Activated T-cell treated with anti-CD3 and anti-CD28 coated beads, Interleukin-2, amount 50 U/mL, for 1 hour (primary cell): ENCODE results near the gene PLCB3.

Source experiments
- DNase-seq: peaks from one replicate; pipeline ENCODE4 v3.0.0-alpha.2; 2020

Gene PLCB3

DNA sequence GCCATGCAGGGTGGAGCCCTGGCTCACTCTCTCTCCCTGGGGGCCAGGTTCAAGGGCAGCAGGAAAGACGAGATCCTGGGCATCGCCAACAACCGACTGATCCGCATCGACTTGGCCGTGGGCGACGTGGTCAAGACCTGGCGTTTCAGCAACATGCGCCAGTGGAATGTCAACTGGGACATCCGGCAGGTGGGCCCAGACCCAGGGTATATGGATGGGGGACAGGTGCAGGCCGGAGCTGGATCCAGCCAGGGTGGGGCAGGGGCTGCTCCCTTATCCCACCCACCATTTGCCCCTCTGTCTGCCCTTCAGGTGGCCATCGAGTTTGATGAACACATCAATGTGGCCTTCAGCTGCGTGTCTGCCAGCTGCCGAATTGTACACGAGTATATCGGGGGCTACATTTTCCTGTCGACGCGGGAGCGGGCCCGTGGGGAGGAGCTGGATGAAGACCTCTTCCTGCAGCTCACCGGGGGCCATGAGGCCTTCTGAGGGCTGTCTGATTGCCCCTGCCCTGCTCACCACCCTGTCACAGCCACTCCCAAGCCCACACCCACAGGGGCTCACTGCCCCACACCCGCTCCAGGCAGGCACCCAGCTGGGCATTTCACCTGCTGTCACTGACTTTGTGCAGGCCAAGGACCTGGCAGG lies 28.2 kb upstream of the PLCB3 start:
- no peak for DNase-seq

DNA sequence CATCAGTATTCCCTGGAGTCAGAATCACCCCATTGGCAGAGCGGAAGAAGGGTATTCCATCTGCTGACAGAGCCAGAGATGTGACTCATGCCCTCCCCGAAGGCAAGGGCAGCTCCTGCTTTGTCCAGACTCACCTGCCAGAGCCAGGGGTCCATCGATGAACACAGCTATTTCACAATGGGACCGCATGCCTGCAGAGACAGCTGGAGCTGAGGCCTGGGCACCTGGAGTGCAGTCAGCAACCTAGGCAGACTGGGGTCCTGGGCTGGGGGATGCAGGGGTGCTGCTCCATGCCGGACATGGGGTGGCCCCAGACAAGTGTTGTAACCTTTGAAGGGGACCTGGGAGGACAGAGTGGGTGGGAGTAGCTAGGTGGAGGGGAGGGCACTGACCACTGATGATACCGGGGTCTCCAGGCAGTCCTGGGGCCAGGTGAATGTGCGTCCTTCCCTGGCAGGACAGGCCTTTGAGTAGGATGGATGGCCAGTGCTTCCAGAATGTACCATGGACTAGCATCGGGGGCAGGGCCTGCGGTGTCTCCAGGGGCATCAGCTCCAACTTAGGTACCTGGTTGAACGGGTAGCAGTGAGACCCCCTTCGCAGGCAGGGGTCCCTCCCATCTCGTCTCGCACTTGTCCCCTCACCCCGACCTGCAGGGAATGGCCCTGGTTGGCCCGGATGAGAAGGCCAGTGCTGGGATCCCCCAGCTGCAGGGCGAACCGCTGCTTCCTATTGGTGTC lies 27.0 kb upstream of the PLCB3 start:
- DNase-seq, result no peak

DNA sequence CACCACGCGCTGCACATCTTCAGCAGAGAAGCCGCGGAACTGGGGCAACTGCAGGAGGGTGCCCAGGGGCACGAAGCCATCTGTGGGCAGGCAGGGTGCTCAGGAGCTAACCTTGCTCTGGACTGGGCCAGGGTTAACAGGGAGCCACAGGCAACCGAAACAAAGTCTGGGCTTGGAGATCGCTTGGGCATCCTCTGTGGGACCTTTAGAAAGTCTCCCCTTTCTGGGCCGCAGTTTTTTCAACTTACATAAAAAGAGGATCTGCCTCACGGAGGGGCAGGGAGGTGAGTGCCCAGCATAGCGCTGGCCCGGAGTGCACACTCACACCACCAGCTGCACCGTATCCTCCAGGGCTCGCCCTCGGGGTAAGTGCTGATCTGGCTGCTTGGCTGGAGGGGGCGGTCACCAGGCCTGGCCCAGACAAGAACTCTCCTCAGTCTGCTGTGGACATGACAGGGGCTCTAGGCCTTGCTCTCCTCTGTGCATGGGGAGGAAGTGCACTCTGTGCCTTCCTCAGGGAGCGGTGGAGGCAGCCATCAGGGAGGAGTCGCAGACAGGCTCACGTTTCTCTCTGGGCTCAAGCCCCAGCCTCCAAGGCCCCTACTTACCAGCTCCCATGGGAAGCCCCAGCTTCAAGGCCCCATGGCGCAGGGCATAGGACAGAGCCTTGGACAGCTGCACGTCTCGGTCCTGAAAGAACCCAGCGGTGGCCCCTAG lies 26.3 kb upstream of the PLCB3 start:
- no peak for DNase-seq

DNA sequence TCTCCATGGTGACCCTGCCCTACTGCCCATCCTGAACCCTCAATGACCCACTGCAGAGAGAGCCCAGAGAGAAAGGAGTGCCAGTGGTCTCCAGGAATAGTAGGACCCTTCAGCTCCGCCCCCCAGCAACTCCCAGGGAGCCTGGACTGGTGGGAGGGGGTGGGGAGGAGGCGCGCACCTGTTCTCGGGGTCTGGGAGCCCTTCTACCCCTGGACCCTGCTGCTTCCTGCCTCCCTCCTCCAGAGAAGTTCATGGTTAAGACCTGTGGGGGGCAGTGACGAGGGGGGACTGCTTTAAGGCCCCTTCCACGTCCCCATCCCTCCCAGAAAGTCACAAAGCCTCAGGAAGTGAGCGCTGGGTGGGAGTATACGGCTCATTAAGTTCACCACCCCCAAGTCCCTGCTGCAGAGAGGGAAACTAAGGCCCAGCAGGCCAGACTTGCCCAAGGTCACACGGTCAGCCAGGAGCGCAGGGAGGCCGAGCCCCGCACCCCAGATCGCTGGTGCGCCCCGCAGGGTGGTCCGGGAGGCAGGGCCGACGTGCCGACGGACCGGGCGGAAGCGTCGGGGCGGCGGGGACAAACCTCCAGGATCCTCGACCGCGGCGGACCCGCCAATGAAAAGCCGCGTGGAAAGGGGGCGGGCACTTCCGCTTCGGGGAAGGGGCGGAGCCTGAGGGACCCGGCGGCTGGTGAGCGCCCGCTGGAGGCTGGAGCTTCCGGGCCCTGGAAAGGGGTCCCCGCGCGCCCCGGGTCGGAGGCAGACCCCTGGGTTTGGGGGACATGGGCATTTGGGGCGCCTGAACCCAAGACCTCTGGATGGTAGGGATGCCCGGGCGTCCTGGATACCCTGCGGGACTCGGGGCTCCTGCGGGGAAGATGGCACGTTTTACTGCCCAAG lies 25.5 kb upstream of the PLCB3 start, which contains the start of the genes NUDT22 and TRPT1:
NUDT22 (plus strand) TSS at position 667 of the 899 bp plus-strand sequence. CDS start 379 bp downstream, outside the sequence.
TRPT1 (minus strand) TSS at position 579 of the 899 bp plus-strand sequence; CDS start at position 253, 326 bp downstream.
- DNase-seq, result peak; percentile 95

DNA sequence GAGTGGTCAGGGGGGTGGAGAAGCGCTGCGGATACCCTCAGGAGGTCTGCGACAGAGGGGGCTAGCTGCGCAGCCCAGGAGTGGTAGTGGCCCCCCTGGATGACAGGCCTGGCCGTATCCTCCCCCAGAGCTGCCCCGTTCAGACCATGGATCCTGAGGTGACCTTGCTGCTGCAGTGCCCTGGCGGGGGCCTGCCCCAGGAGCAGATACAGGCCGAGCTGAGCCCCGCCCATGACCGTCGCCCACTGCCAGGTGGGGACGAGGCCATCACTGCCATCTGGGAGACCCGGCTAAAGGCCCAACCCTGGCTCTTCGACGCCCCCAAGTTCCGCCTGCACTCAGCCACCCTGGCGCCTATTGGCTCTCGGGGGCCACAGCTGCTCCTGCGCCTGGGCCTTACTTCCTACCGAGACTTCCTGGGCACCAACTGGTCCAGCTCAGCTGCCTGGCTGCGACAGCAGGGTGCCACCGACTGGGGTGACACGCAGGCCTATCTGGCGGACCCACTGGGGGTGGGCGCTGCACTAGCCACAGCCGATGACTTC lies 24.8 kb upstream of the PLCB3 start:
- DNase-seq, result peak; percentile 59

DNA sequence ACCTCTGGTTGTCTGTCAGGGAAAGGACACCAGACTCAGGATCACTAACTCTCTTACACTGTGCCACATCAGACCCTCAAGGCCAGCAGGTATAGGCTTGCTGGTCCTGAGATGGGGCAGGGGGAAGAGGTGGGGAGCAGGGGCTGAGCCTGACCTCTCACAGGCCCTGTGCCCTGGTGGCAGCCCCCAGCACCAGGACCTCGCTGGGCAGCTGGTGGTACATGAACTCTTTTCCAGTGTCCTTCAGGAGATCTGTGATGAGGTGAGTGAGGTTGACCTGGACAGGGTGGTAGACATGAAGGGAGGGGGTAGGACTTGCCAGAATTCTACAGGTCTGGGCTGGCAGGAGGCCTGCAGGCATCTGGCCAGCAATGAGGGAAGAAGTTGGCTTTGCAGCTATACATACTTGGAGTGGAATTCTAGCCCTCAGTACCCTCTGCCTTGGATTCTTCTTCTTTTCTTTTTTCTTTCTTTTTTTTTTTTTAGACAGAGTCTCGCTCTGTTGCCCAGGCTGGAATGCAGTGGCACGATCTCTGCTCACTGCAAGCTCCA lies 23.8 kb upstream of the PLCB3 start:
- no peak for DNase-seq

DNA sequence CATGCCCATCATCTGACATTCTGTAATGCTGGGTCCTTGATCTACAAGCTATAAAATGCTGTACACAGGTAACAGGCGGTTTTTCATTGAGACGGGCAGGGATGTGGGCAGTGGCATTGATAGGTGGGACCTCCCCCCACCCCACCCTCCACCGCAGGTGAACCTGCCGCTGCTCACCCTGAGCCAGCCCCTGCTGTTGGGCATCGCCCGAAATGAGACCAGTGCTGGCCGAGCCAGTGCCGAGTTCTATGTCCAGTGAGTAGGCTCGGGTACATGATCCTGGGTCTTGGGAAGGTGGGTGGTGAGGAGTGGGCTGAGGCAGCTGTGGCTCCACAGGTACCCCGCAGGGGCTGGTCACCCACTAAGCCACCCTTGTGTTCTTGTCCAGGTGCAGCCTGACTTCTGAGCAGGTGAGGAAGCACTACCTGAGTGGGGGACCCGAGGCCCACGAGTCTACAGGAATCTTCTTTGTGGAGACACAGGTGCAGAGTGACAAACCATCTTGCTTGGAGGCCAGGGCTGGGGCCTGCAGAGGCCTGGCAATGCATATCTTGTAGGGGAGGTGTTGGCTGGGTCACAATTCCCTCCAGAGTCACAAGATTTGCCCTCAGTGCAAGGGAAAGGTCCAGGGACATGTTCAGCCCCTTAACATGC lies 22.1 kb upstream of the PLCB3 start:
- no peak for DNase-seq

DNA sequence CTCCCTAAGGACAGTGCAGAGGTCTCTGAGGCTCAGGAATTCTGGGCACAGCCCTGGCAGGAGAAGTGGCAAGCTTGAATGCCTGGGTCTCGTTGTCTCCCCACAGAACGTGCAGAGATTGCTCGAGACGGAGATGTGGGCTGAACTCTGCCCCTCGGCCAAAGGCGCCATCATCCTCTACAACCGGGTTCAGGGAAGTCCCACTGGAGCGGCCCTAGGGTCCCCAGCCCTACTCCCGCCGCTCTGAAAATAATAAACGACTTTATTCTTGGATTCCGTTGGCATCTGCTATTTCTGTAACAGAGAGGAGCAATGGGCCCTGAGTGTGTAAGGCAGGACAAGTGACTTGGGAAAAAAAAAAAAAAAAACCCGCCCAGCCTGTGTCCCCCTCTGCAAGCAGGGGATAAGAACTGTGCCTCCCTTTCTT lies 21.6 kb upstream of the PLCB3 start:
- no peak for DNase-seq

DNA sequence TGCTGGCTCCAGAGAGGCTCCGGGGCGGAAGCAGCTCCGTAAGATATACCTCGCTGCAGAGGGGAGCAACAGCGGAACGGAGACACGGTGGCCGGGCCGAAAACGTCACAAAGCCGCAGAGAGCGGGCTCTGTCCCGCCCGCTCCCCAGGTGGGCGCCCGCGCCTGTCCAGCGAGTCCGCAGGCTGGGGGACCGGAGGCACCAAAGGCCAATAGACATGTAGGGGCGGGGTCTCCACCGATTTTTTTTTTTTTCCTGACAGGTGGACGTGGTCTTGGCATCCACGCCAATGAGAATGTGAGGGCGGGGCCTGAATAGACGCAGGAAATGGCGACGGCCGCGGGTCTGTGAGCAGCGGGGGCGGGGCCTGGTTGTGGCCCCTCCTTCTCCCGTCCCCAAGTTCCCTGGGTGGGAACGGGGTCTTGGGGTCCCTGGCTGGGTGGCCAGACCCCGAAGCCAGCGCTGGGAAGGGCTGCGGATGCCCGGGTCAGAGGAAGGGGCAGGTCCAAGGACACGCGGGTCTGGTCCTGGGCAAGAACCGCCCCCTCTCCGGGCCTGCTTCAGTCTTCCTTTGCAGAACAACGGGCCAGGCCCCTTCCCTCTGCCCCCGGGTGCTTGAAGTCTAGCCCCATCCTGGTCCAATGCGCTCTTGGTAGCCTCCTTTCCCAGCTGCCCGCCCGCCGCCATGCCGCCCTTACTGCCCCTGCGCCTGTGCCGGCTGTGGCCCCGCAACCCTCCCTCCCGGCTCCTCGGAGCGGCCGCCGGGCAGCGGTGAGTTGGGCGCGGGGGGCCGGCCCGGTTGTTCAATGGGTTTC lies 21.0 kb upstream of the PLCB3 start, which contains the start of gene DNAJC4:
DNAJC4 (plus strand) TSS at position 378 of the 814 bp plus-strand sequence; CDS start at position 685, 307 bp downstream.
- DNase-seq, result peak; percentile 86

DNA sequence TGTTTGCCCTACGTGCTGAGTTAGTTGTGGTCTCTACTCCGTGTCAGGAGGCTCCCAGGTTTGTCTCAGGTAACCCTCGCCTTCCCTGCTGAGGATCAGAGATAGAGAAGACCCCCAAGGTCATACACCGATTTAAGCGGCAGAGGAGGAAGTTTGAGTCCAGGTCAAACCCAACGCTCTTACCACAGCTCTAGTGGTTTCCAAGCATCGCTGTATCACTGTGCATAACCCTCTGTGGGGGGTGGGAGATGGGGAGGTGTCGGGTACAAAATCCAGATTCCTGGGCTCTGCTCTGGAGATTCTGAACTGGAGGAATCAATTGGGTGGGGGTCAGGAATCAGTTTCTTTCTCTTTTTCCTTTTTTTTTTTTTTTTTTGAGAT lies 20.4 kb upstream of the PLCB3 start:
- DNase-seq, result no peak

DNA sequence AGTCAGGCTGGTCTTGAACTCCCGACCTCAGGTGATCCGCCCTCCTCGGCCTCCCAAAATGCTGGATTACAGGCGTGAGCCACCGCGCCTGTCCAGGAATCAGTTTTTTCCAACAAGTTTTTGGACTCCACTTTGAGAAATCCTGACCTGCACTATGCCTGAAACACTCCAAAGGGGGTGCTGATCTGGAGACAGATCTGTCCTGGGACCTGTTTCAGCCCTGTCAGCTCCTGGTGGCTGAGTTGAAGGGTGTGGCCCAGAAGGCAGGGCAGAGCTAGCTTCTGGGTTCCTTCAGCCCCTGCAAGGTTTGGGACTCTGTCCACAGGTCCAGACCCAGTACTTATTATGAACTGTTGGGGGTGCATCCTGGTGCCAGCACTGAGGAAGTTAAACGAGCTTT lies 19.8 kb upstream of the PLCB3 start:
- no peak for DNase-seq

DNA sequence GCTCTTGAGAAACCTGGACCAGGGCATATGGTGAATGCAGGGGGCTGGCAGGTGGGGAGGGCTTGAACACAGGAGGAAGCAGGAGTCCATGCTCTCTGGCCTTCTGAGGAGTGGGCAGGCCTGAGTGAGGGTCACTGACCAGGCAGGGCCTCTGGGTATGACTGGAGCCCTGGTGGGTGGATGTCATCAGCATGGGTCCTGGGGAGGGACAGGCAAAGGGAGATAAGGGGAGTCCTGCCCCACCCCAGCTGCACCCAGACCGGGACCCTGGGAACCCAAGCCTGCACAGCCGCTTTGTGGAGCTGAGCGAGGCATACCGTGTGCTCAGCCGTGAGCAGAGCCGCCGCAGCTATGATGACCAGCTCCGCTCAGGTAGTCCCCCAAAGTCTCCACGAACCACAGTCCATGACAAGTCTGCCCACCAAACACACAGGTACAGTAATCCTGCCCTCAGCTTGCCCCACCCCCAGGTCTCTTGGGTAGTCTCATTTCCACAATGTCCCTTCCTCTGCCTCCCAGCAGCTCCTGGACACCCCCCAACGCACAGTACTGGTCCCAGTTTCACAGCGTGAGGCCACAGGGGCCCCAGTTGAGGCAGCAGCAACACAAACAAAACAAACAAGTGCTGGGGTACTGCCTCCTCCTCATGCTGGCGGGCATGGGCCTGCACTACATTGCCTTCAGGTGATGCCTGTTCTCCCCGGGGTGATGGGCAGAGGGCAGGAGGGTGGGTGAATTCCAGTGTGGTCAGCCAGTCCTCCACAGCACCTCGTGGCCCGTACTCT lies 19.0 kb upstream of the PLCB3 start:
- no peak for DNase-seq

DNA sequence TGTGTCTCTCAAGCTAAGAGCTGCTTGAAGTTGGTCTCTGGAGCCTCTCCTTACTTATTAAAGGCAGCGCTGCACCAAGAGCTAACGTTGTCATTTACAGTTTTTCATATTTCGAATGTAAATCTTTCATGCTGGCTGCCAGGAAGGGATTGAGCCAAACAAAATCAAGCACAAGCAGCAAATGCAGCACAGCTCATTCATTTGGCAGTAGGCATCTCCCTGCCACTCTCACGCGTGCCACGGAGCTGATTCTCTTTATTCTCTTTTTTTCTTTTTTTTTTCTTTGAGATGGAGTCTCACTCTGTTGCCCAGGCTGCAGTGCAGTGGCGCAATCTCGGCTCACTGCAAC lies 18.4 kb upstream of the PLCB3 start:
- DNase-seq, result no peak

DNA sequence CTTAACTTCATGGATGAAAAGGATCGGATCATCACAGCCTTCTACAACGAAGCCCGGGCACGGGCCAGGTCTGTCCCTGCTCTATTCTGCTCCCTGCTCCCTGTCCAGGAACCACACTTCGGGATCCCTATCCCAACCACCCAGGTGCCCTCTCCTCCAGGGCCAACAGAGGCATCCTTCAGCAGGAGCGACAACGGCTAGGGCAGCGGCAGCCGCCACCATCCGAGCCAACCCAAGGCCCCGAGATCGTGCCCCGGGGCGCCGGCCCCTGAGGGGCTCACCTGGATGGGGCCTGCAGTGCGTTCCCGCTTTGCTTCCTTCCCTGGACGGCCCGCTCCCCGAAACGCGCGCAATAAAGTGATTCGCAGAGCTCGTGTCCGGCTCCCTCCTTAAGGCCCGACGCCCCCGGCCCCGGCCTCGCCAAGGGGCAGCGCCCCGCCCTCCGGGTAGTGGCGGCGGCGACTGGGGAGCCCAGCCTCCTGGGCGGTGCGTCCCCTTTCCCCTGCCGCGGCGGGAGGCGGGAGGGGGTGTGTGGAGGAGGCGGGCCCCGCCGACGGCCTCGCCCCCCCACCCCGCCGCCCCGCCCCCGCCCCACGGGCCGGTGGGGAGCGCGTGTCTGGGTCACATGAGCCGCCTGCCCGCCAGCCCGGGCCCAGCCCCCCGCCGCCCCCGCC lies 17.3 kb upstream of the PLCB3 start, which contains the start of gene VEGFB:
VEGFB (plus strand) TSS at position 672 of the 674 bp plus-strand sequence. CDS start 250 bp downstream, outside the sequence.
- DNase-seq, result peak; percentile 80

DNA sequence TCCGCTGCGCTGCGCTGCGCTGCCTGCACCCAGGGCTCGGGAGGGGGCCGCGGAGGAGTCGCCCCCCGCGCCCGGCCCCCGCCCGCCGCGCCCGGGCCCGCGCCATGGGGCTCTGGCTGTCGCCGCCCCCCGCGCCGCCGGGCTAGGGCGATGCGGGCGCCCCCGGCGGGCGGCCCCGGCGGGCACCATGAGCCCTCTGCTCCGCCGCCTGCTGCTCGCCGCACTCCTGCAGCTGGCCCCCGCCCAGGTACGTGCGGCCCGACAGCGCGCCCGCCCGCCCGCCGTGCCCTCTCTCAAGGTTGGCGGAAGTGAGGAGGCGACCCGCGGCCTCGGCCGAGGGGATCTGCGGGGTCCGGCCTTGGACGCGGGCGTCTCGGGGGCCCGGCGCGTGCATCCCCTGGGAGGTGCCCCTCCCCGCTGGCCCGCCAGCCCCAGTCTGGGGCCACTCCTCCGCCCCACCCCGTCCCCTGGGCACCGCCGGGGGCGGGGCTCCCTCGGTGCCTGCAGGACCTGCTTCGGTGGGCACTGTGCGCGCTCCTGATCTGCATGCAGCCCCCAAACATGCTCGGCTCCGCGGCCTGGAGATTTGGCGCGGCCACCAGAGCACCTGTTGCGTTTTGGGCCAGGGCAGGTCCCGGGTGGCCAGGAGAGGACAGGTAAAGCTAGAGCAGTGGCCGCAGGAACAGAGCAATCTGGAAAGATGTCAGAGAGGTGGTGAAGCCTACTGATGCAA lies 16.5 kb upstream of the PLCB3 start:
- peak; percentile 68 for DNase-seq

DNA sequence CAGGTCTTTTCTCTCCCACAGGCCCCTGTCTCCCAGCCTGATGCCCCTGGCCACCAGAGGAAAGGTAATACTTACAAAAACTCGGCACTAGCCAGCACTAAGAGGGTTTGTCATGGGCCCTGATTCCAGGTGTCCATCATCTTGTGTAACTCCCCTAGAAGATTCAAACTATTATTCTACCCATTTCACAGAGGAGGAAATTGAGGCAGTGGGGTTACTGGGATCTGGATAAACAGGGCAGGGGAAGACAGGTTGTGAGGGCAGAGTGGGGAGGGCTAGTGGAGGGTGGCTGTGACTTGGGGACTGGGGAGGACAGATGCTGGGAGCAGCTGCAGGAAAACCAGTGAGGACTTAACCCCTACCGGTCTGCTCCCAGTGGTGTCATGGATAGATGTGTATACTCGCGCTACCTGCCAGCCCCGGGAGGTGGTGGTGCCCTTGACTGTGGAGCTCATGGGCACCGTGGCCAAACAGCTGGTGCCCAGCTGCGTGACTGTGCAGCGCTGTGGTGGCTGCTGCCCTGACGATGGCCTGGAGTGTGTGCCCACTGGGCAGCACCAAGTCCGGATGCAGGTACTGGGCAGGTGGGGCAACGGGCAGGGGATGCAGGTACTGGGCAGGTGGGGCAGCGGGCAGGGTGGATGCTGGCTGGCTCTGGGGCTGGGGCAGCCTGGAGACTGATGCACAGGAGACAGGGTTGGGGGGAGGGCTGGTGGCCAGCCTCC lies 15.7 kb upstream of the PLCB3 start:
- no peak for DNase-seq

DNA sequence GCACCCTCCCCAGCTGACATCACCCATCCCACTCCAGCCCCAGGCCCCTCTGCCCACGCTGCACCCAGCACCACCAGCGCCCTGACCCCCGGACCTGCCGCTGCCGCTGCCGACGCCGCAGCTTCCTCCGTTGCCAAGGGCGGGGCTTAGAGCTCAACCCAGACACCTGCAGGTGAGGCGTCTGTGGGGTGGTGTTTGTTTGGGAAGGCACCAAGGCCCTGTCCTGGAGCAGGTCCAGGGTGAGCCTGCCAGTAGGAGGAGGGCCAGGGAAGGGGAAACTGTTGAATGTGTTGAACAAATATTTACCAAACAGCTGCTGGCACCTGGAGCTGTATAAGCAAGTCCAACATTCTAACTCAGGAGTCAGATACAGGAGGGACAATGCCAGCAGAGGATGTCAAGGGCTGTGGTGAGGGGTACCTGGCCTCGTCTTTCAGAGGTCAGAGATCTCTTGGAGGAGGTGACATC lies 13.8 kb upstream of the PLCB3 start:
- DNase-seq, result no peak
